GM12874 (cell line): Measurements from ENCODE around the gene NALF2.

Source experiments
- TF ChIP-seq, protein P1 (sequence below): IDR thresholded peaks from 2 replicates; pipeline ENCODE4 v1.5.1; 2011; ENCODE audit warnings: low read depth, mild to moderate bottlenecking, control low read depth, low read length, moderate library complexity; ENCODE audit not compliant: insufficient read depth

Gene NALF2

DNA sequence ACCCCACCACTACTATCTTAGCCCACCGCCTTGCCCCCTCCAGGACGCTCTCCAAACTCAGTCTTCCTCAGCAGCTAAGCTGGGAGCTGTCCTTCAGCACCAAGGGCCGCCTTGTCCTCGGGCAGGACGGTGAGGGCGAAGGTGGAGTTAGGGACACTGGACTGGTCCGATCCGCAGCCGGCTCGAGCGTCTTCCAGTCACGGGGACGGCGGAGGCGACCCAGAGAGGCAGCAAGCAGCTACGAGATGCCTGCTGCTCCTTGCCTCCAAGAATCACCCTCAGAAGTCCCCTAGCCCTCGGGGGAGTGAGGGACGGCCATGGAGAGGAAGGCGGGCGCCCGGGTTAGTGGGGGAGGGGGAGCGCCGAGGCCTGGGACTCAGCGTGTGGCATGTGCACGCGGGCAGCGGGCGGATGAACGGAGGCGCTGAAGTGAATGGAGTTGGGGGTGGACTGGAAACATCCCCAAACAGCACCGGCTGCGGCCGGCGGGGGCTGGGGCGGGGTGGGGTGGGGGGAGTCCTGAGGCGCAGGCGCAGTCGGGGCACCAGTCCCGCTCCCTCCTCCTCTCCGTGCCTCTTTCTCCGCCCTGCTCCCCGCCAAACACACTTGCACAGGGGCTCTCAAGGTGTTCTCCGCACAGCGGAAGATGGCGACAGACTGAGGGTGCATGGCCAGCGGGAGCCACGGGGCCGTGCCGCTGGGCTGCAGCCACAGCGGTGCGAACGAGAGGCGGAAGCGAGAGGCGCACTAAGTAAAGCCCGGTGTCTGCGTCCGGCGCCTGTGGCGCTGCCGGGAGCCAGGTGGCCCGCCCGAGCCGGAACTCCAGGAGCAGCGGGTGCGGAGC is at the start of gene NALF2:
Gene NALF2 (plus strand): TSS at position 545 of the 844 bp plus-strand sequence. CDS start 957 bp downstream, outside the sequence.
- TF ChIP-seq, protein P1, sequence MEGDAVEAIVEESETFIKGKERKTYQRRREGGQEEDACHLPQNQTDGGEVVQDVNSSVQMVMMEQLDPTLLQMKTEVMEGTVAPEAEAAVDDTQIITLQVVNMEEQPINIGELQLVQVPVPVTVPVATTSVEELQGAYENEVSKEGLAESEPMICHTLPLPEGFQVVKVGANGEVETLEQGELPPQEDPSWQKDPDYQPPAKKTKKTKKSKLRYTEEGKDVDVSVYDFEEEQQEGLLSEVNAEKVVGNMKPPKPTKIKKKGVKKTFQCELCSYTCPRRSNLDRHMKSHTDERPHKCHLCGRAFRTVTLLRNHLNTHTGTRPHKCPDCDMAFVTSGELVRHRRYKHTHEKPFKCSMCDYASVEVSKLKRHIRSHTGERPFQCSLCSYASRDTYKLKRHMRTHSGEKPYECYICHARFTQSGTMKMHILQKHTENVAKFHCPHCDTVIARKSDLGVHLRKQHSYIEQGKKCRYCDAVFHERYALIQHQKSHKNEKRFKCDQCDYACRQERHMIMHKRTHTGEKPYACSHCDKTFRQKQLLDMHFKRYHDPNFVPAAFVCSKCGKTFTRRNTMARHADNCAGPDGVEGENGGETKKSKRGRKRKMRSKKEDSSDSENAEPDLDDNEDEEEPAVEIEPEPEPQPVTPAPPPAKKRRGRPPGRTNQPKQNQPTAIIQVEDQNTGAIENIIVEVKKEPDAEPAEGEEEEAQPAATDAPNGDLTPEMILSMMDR: no peak

GRCh38 chrX:69457756-69458155 is 46.4 kb upstream of the NALF2 start:
- TF ChIP-seq, protein P1: no peak

DNA sequence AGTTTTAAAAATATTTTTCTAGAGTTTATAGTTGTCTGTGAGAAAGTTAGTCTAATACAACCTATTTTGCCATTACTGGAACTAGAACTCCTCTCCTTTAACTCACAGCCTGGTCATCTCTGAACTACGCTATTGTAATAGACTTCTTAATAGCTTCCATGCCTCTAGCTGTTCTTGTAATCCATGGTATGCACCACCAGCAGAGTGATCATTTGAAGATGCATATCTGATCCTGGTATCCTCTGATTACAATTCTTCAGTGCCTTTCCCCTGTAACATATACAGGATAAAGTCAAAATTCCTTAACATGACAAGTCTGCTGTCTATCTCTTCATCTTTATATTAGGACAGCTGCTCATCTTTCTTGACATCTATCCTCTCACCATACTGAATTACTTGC is 37.6 kb upstream of the NALF2 start:
- TF ChIP-seq, protein P1: no peak

GRCh38 chrX:69469975-69470374 is 34.2 kb upstream of the NALF2 start:
- TF ChIP-seq, protein P1: no peak

- TF ChIP-seq, protein P1: no peak
Observed at GRCh38 chrX:69489625-69490024, 14.5 kb upstream of the NALF2 start.

- TF ChIP-seq, protein P1: peak; percentile 9; the same call in 1 of the 2 replicates
Observed at GRCh38 chrX:69493193-69493592, 10.9 kb upstream of the NALF2 start.

GRCh38 chrX:69493766-69494165 is 10.4 kb upstream of the NALF2 start:
- TF ChIP-seq, protein P1: no peak
